GM04503 (cell line): ENCODE data around the gene GYG2.
A peak's percentile ranks its signal among the peaks of the same experiment; 100 is the strongest.
"Not testable (repeated sequence)": the region's sequence is repeated elsewhere in the genome, so short reads cannot be mapped to it uniquely, and the experiment has no call there.

Experiments
- DNase-seq: peaks from one replicate; pipeline ENCODE4 v3.0.0-alpha.2; 2012; ENCODE audit warnings: low read depth

The GYG2 gene

DNA sequence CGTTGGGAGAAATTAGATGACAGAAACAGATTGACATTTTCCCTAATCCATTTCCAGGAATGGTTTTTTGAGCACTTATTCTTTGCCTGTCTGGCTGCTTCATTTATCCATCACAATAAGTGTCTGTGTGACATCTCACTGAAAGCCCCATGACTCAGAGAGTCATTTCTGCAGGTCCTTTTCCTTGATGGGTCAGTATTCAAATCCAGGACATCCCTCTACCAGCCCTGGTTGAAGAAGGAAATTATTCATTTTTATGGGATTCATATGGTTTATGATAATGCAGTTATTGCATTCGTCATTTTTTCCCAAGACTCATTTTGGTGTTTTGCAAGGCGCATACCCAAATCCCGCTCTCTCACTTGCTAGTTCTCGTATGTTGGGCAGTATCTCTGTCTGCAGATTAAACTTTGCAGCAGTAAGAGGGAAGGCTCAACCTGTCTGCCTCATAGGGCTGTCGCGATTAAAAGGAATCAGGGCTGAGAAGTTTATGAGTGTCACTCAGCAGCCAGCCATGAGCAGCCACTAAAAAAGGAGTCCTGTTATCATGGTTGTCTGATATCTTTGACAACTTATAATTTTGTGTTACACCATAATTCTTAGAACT is 44.0 kb downstream of the GYG2 start:
- no peak for DNase-seq

DNA sequence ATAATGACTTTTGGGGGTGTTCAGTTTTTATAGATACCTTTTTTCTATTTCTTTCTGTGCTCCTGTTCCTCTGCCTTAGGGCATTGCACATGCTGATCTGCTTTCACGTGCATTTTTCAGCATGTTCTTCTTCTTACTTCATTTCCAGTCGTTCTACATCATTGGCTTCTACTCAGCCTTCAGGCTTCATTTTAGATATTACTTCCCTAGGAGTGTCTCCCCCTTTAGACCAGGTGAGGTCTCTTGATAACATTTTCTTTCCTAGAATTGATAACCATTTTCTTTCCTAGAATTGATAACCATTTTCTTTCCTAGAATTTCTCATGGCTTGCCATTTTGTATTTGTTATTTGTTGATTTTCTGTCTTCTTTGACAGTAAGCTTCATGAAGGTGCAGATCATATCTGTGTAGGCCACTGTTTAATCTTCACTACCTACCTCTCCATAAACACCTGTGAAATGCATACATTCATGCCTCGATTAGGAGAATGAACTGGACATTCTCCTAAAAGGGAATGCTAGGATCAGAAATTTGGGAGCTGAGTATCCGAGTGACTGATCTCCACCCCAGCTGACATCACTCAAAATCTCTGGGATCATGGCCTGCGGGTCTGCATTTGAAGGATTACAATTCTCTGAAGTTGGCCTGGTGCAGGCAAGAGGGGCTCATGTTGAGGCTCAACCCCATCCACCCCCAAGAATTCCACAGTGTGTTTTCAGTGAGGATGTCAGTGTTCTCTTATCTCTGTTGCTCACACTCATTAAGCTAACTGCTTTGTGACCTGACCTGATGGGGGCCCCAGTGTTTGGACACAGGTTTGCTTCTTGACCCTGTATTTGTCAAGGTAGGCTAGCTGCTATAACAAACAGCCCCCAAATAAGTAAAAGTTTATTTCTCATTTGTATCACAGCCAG is 45.7 kb downstream of the GYG2 start:
- no peak for DNase-seq

DNA sequence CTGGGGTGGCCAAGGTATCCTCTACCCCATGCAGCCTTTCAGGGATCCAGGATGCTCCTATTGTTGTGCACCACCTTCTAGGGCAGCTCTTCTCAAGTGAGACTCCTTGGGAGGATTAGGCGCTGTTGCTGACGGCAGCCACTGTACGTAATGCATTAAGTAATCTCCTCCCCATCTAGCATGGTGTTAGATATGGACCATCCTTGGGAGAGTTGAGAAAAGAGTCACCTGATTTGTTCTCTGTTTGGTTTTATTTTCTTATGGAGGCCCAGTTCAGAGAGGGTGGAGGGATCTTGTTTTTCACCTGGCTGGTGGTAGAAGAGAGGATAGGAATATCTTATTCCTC is 46.4 kb downstream of the GYG2 start:
- DNase-seq, result no peak

DNA sequence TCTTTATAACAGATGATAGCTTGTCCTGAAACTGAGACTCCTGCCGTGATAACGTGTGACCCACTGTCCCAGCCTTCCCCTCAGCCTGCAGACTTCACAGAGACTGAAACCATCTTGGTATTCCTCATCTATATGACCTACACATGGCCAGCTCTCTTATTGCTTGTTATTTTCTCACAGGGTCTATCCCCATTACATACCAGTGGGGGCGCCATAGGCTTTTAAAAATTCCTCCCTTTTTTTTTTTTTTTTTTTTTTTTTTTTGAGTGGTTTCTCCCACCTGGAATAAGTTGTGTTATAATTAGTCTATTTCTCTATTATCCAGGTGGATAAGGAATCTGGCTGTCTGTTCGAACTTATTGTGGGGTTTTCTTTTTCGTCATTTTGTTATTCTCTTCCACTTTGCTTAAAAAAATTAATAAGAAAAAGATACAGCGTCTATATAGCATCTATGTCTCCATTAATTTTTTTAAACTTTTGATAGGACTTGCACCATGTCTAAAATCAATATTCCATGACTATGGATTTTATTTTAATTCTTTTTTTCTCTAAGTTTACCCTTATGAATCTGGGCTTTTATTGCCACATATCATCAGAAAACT is 47.2 kb downstream of the GYG2 start:
- DNase-seq, result no peak

DNA sequence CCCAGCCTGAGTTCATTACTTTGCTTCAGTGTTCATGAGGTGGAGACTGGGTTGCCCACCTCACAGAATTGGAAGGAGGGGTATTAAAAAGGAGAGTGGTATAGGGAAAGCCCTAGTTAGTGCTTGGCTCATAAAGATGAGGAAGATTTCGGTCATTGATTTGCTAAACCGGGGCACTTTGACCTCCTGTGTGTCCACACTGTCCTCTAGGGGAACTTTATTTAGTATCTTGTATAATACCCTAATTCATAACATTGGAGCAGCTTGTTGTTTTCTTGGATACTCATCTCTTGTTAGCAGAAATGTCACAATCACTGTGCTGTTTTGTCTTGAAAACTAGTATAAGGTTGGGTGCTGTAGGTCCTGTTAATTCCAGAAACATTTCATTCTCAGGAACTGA is 49.8 kb downstream of the GYG2 start:
- DNase-seq, result no peak

DNA sequence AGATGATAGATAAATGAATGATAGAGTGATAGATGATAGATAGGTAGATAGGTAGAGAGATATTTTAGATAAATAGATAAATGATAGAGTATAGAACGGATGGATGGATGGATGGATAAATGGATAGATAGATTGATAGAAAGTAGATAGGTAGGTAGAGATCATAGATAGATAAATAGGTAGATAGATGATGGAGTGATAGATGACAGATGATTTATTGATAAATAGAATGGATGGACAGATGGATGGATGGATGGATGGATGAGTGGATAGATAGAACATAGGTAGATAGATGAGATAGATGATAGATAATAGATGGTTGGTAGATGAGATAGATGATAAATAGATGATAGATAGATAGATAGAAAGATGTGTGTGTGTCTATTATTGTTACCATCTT is 50.9 kb downstream of the GYG2 start:
- no peak for DNase-seq

DNA sequence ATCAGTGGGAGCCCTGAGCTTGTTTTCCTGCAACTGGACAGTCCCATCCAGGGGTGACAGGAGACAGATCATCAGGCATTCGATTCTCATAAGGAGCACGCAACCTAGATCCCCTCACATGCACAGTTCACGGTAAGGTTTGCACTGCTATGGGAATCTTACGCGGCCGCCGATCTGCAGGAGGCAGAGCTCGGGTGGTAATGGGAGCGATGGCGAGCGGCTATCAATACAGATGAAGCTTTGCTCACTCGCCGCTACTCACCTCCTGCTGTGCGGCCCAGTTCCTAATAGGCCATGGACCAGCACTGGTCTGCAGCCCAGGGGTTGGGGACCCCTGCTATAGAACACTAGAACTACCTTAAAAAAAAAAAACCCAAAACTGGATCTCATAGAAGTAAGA is 55.0 kb downstream of the GYG2 start:
- no peak for DNase-seq

DNA sequence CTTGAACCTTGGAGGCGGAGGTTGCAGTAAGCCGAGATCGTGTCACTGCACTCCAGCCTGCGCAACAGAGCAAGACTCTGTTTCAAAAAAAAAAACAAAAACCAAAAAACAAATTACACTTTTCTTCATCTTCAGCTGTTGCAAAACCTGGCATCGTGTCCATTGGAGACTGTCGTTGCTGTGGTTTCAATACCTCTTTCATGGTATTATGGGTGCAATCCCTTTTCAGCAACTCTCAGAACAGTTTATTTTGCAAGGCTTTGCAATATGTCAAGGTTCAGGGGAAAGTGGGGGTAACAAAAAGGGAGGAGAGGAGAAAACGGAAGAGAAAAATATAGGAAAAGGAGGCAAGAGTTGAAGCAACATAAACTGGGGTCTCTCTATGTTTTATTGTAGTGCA is 59.6 kb downstream of the GYG2 start:
- no peak for DNase-seq

DNA sequence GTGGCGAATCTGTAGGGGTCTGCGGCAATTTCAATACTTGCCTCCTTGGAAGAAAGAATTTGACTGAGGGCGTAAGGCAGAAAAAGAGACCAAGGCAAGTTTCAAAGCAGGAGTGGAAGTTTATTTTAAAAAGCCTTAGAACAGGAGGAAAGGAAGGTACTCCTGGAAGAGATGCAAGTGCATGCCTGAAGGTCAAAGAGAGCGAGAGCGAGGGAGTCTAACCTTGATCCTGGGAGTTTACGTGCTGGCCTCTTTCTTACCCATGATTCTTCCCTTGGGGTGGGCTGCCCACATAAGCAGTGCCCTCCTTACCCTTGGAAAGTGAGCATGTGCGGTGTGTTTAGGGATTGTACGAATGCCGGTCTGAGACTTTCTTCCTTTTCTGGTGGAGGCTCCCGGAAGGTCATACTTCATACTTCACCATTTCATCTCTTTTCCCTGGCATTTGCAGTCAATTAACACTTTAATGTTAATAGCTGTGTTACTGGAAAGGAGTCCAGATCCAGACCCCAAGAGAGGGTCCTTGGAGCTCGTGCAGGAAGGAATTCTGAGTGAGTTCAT is 60.4 kb downstream of the GYG2 start:
- DNase-seq, result no peak

DNA sequence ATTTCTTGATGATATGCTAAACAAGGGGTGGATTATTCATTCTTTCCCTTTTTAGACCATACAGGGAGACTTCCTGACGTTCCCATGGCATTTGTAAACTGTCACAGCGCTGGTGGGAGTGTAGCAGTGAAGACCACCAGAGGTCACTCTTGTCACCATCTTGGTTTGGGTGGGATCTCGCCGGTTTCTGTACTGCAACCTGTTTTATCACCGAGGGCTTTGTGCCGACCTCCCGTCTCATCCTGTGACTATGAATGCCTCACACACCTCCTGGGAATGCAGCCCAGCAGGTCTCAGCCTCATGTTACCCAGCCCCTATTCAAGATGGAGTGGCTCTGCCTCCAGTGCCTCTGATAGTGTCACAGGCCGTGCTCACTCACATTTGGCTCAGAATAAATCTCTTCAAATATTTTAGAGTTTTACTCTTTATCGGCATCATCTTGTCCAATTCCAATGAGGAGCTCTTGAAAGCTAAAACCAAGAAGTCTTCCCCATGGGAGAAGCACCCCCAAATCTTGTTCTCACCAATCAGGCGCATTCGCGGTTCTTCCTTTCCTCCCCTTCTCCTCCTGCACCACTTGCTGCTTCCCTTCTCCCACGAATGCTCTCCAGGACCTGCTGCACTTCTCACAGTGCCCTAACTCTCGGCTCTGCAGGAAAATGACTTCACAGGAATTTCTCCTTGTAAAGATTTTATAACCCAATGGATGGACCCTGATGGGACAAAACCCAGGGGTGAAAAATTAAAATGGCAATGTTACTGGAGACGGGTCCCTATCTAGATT is 61.2 kb downstream of the GYG2 start:
- not testable (repeated sequence) for DNase-seq

DNA sequence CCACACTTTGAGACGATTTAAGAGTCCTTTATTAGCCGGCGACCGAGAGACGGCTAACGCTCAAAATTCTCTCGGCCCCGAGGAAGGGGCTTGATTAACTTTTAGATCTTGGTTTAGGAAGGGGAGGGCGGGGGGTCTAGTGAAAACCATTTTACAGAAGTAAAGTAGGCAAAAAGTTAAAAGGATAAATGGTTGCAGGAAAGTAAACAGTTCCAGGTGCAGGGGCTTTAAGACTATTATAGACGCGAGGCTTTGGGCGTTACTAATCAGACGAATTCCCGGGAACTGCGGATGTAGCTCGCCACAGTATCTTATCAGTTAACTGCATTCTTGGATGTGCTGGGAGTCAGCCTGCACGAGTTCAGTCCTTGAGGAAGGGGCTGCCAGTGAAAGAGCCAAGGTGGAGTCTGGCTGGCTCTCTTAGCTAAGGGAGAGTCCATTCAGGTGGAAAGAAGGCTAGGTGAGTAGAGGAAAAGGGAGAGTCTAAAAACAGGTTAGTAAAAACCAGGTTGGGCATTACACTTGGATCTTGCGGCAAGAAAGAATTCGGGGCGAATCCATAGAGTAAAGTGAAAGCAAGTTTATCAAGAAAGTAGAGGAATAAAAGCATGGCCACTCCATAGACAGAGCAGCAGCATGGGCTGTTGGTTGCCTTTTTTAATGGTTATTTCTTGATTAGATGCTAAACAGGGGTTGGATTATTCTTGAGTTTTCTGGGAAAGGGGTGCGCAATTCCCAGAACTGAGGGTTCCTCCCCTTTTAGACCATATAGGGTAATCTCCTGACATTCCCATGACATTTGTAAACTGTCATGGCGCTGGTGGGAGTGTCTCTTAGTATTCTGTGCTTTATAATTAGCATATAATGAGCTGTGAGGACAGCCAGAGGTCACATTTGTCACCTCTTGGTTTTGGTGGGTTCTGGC is 62.1 kb downstream of the GYG2 start:
- DNase-seq, result not testable (repeated sequence)

DNA sequence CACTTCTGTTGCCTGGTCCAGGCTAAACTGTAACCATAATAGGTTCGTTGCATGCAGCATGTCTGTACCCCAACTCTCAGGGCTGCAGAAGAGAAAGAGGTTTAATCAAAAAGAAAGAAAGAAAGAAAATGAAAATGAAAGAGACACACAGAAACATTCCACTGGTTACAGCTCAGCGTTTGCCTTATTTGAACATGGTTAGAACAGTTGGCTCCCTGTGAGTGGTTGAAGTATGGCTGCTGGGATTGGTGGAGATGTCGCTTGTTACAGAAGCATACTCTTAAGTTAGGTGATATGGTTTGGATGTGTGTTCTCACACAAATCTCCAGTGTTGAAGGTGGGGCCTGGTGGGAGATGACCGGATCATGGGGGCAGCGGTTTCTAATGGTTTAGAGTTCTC is 64.1 kb downstream of the GYG2 start:
- DNase-seq, result no peak

DNA sequence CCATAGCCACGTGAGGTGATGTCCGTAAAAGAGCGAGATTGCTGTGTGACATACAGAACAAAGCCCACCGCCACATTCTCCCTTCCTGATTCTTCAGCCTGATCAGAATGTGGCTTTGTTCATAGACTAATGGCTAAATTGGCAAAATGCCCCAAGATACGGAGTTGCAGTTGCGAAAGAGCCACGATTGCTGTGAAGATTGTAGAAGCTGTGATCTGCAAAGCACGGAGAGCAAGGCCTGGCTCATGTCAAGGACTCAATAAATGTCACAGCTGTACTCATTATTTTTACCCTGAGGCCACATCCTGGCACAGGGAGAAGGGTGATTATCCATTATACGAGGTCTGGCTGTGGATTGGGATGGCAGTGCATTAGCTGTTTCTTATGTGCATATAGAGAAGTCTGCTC is 66.2 kb downstream of the GYG2 start:
- DNase-seq, result peak; percentile 14

DNA sequence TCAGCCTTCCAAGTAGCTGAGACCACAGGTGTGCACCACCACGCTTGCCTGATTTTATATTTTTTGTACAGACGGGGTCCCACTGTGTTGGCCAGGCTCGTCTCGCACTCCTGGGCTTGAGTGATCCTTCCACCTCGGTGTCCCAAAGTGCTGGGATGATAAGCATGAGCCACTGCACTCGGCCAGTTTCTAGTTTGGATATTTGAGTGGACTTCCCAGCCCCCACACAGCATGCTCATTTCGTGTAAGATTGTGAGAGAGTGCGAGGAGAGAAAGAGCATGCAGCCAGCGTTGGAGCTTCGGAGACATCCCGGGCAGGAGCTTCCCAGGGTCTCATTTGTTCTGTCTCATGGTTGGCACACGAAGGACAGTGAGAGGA is 68.6 kb downstream of the GYG2 start:
- no peak for DNase-seq

DNA sequence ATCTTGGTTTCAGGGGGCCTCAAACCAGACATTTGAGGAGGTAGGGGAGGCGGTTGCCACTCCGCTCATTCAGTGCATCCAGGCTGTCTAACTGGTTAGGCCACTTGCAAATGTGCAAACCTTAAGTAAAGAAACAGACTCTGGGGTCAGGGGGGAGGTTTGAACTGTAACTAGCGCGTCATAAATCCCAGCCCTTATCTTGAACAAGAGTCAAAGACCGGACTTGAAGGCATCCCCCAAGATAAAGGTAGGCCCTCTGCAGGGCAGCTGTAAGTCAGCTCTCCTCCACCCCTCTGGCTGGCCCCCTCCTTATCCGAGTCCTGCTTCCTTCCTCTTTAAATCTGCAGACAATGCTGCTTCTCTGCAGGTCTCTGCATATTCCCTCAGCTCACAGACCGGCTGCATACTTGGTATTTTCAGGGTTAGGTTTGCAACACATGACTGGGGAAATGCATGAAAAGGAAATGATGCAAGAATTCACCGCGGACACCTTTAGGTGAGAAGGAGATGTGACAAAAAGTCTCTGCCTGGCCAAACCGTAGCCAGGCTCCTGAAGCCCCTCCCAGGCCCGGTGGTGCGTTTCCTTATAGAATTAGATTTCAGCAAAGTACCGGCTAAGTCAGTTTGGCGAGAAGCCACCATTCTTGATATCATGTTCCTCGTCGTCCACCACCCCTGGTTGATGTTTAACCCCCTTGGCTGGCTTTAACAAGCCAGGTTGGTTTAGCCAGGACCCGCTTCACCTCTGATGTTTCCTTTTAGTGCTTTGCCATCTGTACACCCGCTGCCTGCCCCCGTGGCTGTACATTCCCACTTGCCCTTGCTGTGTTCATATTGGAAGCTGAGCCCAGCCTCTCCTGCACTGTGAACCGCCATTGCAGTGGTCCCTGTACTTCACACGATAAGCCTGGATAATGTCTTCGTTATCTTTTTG is 69.2 kb downstream of the GYG2 start:
- DNase-seq, result not testable (repeated sequence)

DNA sequence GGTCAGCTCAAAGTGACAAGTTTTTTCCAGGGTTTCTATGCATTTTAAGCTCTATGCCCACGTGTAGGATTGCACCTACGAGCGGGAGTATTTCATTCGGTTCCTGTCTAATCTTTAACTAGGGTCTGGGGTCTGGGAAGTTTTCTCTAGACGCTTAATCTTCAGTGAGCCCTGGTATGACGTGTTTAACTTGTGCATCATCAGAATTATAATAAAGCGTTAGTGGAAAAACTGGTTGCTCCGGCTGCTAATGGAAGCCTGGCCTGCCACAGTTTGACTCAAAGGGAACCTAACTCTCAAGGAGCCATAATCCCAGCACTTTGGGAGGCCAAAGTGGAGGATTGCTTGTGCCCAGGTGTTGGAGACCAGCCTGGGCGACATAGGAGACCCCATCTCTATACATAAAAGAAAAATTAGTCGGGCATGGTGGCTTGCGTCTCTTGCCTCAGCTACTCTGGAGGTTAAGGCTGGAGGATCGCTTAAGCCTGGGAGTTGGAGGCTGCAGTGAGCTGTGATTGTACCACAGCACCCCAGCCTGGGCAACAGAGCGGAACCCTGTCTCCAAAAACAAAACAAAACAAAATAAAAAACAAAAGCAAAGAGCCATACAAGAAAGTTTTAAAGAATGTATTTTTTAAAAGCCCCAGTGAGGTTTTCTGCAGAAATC is 70.2 kb downstream of the GYG2 start:
- DNase-seq, result no peak

DNA sequence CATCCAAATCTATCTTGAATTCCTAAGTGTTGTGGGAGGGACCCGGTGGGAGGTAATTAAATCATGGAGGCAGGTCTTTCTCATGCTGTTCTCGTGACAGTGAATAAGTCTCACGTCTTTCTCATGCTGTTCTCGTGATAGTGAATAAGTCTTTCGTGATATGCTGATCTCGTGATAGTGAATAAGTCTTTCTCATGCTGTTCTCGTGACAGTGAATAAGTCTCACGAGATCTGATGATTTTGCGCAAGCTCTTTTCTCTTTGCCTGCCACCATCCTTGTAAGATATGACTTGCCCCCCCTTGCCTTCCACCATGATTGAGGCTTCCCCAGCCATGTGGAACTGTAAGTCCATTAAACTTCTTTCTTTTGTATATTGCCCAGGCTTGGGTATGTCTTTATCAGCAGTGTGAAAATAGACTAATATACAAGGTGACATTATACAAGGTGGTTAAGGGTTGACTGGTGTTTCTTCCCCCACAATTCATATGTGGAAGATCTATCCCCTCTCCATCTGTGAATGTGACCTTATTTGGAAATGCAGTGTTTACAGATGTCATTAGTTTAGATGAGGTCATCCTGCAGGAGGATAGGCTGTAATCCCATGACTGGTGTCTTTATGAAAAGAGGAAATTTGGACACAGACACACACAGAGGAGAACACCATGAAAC is 72.8 kb downstream of the GYG2 start:
- DNase-seq, result no peak

DNA sequence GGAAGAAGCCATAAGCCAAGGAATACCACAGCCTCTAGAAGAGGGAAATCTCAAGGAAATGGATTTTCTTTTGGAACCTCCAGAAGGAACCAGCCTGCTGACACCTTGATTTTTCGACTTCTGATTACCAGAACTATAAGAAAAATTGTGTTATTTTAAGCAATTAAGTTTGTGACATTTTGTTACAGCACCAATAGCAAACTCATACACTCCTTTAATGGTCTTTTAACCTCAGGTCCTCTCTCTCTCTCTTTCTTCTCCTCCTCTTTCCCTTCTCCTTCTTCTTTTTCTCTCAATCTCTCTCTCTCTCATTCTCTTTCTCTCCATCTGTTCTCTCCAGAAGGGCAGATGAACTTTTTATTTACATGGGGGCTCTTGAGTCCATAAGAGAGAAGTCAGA is 74.1 kb downstream of the GYG2 start:
- DNase-seq, result no peak

DNA sequence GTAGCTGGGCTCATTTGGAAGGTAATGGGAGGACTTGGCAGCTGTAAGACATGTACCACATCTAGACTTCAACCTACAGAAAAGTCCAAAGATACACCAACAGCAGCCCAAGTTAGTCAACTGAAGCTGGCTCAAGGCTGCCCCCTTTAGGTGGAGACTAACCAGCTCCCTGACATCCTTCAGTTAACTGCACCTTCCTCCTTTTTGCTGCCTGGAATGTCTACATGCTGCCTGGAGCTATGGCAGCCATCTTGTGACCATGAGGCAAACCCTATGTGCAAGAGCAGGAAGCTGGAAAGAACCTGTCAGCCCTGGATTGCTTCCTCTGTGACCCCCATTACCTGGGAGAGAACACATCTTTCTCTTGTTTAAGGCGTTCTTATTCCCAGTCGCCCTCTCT is 74.6 kb downstream of the GYG2 start:
- DNase-seq, result no peak
